ENCODE results near the gene DPM3.

GRCh38 chr1:155134322-155134721 lies 6.0 kb downstream of the DPM3 start:
- TF ChIP-seq, protein P1, sequence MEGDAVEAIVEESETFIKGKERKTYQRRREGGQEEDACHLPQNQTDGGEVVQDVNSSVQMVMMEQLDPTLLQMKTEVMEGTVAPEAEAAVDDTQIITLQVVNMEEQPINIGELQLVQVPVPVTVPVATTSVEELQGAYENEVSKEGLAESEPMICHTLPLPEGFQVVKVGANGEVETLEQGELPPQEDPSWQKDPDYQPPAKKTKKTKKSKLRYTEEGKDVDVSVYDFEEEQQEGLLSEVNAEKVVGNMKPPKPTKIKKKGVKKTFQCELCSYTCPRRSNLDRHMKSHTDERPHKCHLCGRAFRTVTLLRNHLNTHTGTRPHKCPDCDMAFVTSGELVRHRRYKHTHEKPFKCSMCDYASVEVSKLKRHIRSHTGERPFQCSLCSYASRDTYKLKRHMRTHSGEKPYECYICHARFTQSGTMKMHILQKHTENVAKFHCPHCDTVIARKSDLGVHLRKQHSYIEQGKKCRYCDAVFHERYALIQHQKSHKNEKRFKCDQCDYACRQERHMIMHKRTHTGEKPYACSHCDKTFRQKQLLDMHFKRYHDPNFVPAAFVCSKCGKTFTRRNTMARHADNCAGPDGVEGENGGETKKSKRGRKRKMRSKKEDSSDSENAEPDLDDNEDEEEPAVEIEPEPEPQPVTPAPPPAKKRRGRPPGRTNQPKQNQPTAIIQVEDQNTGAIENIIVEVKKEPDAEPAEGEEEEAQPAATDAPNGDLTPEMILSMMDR (conservative IDR thresholded peaks at IDR 0.05) = no peak
- no peak for TF ChIP-seq EZH2 (IDR thresholded peaks at IDR 0.05; ENCODE audit: low read depth)
